PC-3 (cell line): ENCODE measurements around the gene DNAJC10.

Experiments
- CTCF ChIP-seq: fragments of 300-600 bp; sonication (generic); conservative IDR thresholded peaks from 2 replicates; pipeline ENCODE4 v1.5.1; 2017; ENCODE audit warnings: antibody characterized with exemption, low read depth, mild to moderate bottlenecking, low read length
- EZH2 ChIP-seq: fragments of 300-600 bp; sonication (generic); IDR thresholded peaks from one replicate; pipeline ENCODE4 v1.6.1; 2017; ENCODE audit warnings: antibody characterized with exemption, mild to moderate bottlenecking, low read length; ENCODE audit not compliant: unreplicated experiment

DNA sequence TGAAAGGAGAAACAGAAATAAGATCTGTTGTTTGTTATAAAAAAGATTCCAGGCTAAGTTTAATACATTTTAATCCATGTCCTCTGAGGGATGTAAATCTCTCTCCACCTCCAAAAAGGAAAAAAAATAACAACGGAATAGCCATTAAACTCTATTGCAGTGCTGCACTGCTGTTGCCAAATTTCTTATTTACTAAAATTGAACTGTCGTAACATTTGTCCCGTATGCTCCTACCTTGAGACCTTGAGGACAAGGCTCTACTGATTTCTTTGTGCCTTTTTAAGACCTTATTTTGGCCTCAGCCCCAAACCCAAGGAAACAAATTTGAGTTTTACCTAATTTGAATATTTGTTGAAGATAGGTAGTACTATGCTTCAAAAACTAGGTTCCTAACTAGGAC is 94.0 kb downstream of the DNAJC10 start:
- TF ChIP-seq EZH2 = no peak
- TF ChIP-seq CTCF = no peak
